ENCODE measurements around the gene CLDN17. TPM values are rescaled to one million over a fixed set of nuclear protein-coding genes. Genes with fewer than 3 reads are reported as not detected.

The CLDN17 gene
- total and polyA plus RNA-seq, 2 of the 4 experiments (the other 2 are of a cell fraction), result not detected

- Histone ChIP-seq H3K23ac (ENCODE audit: low read depth, low read length) (no peak overlapping the region), H3K9me3 (ENCODE audit: control insufficient read depth, insufficient read depth, low read length) (peaks cover 17% of the 10 kb centered on the region), H3K14ac (replicated peaks; ENCODE audit: low read depth, low read length) (no peak overlapping the region), H2BK120ac (ENCODE audit: low read depth, low read length) (no peak overlapping the region), H2BK20ac (ENCODE audit: low read depth, low read length) (no peak overlapping the region), H3K4me1 (ENCODE audit: control insufficient read depth, insufficient read depth, low read length) (no peaks in the 10 kb centered on the region), H3K4ac (ENCODE audit: low read depth, low read length) (no peak overlapping the region), H3K18ac (ENCODE audit: low read depth, low read length) (no peak overlapping the region), H3K9ac (ENCODE audit: low read depth, low read length) (no peak overlapping the region), H2BK15ac (ENCODE audit: low read depth, low read length) (no peak overlapping the region), H2BK5ac (ENCODE audit: low read depth, low read length, poor library complexity, severe bottlenecking) (no peak overlapping the region), H2AK5ac (ENCODE audit: low read depth, low read length) (no peak overlapping the region), H4K5ac (ENCODE audit: low read depth, low read length) (no peak overlapping the region), H4K8ac (ENCODE audit: low read depth in 2 of 2, low read length in 2 of 2) (no peak overlapping the region), H3K4me2 (ENCODE audit: low read depth, low read length) (no peak overlapping the region), H3K9me1 (ENCODE audit: insufficient read depth, low read length) (no peaks in the 10 kb centered on the region), H3K27ac (ENCODE audit: insufficient read depth, low read length) (no peak overlapping the region), H3K56ac (ENCODE audit: extremely low read depth, insufficient read depth, low read length) (no peak overlapping the region), H3K36me3 (ENCODE audit: control insufficient read depth, insufficient read depth, low read length) (no peaks in the 10 kb centered on the region), H2AFZ (replicated peaks; ENCODE audit: low read length, poor library complexity) (no peak overlapping the region), H3K4me3 (ENCODE audit: insufficient read depth, low read depth, low read length) (no peak overlapping the region), H3K79me1 (ENCODE audit: low read depth in 1 of 2, low read length in 2 of 2) (no peaks in the 10 kb centered on the region), H2AK9ac (replicated peaks; ENCODE audit: low read depth, low read length, poor library complexity) (no peak overlapping the region), H4K20me1 (ENCODE audit: insufficient read depth, low read length) (no peaks in the 10 kb centered on the region), H4K91ac (ENCODE audit: insufficient read depth, low read depth, low read length) (no peak overlapping the region), H3K27me3 (ENCODE audit: control insufficient read depth, insufficient read depth, low read length) (no peaks in the 10 kb centered on the region)
- ATAC-seq (ENCODE audit: low read depth) (no peak), DNase-seq (no peak)
- POLR2A ChIA-PET (ENCODE audit: unreplicated experiment), result no interaction called here
- intact Hi-C loops (cut with micrococcal nuclease), result no loop called here
- WGBS, 2 experiments (ENCODE audit: extremely low coverage in 2 of 2, insufficient read length in 1 of 2), result 77% methylated on average over 12 of the region's 18 CpGs; no CpG with 5 or more reads in 1 of the 2 experiments
- CTCF ChIA-PET, result no interaction called here
- in situ Hi-C loops (cut with MboI; ENCODE audit: low sequenced_read_pairs), result no loop called here
- BruUV-seq (replicated peaks), result no TSS peak
- TF ChIP-seq CEBPB (IDR thresholded peaks at IDR 0.05; ENCODE audit: low read depth, low read length) (no peak), ELK1 (IDR thresholded peaks at IDR 0.05; ENCODE audit: borderline replicate concordance, low read depth, low read length) (no peak), FOS (IDR thresholded peaks at IDR 0.05; ENCODE audit: low read depth, low read length) (no peak), RCOR1 (IDR thresholded peaks at IDR 0.05; ENCODE audit: insufficient replicate concordance, low read length) (no peak), CTCF (conservative IDR thresholded peaks at IDR 0.05; ENCODE audit: low read depth, low read length) (no peak), MAFK (IDR thresholded peaks at IDR 0.05; ENCODE audit: low read depth, low read length) (no peak), MAZ (IDR thresholded peaks at IDR 0.05; ENCODE audit: borderline replicate concordance, low read depth, low read length) (no peak), NFE2L2 (IDR thresholded peaks at IDR 0.05; ENCODE audit: low read depth, low read length) (no peak), RAD21 (IDR thresholded peaks at IDR 0.05; ENCODE audit: low read length) (no peak)
- dilution Hi-C loops (cut with HindIII; ENCODE audit: low sequenced_read_pairs, unreplicated experiment), result no loop called here
These were observed 37.4 kb downstream of the CLDN17 start for GRCh38 chr21:30129246-30129645.
